GM23338 (cell line): Measurements from ENCODE around the gene GNB1. TPM values are rescaled to one million over a fixed set of nuclear protein-coding genes. Genes with fewer than 3 reads are reported as not detected.

ENCODE experiments used
- ATAC-seq: fragments of 200-7000 bp; cut with Tn5 transposase; 3 replicates; pipeline ENCODE4 v1.9.1; 2020
- DNase-seq: peaks from one replicate; pipeline ENCODE4 v3.0.0-alpha.2; 2015; ENCODE audit warnings: low spot score
- H2AFZ ChIP-seq: fragments of 200-600 bp; sonication (generic); 2 replicates; pipeline ENCODE4 v1.8.0; 2016; ENCODE audit warnings: antibody characterized with exemption, mild to moderate bottlenecking, moderate library complexity
- H3F3A ChIP-seq: fragments of 200-600 bp; sonication (generic); replicated peaks from 2 replicates; pipeline ENCODE4 v1.8.0; 2017; ENCODE audit warnings: antibody characterized with exemption, mixed run types, low read depth
- H3K27ac ChIP-seq: fragments of 200-600 bp; sonication (generic); 2 replicates; pipeline ENCODE4 v1.6.1; 2016; ENCODE audit warnings: low read depth
- H3K27me3 ChIP-seq: fragments of 200-600 bp; sonication (generic); 2 replicates; pipeline ENCODE4 v1.8.0; 2016; ENCODE audit warnings: mild to moderate bottlenecking, mixed run types, moderate library complexity; ENCODE audit not compliant: insufficient read depth
- H3K36me3 ChIP-seq: fragments of 200-600 bp; sonication (generic); 2 replicates; pipeline ENCODE4 v1.8.0; 2016; ENCODE audit warnings: mild to moderate bottlenecking; ENCODE audit not compliant: insufficient read depth
- H3K4me1 ChIP-seq: fragments of 200-600 bp; sonication (generic); 2 replicates; pipeline ENCODE4 v1.8.0; 2016; ENCODE audit warnings: mild to moderate bottlenecking, moderate library complexity; ENCODE audit not compliant: insufficient read depth
- H3K4me2 ChIP-seq: fragments of 200-600 bp; sonication (generic); 2 replicates; pipeline ENCODE4 v1.7.1; 2017; ENCODE audit warnings: mixed run types
- H3K4me3 ChIP-seq: fragments of 200-600 bp; sonication (generic); 2 replicates; pipeline ENCODE4 v1.6.1; 2016; ENCODE audit warnings: mixed run types
- H3K79me2 ChIP-seq: fragments of 200-600 bp; sonication (generic); replicated peaks from 2 replicates; pipeline ENCODE4 v1.8.0; 2017; ENCODE audit warnings: mild to moderate bottlenecking; ENCODE audit not compliant: insufficient read depth
- H3K9me2 ChIP-seq: fragments of 200-600 bp; sonication (generic); 2 replicates; pipeline ENCODE4 v1.8.0; 2017; ENCODE audit not compliant: insufficient read depth
- H4K20me1 ChIP-seq: fragments of 200-600 bp; sonication (generic); replicated peaks from 2 replicates; pipeline ENCODE4 v1.8.0; 2017; ENCODE audit warnings: mild to moderate bottlenecking; ENCODE audit not compliant: insufficient read depth
- H3K27ac Mint-ChIP-seq: 2 replicates; pipeline ENCODE4 v1.8.0; 2020; ENCODE audit warnings: inconsistent platforms, mild to moderate bottlenecking, moderate library complexity, mixed read lengths
- H3K27me3 Mint-ChIP-seq: 3 replicates; pipeline ENCODE4 v1.8.0; 2022; ENCODE audit warnings: low read depth, mild to moderate bottlenecking, moderate library complexity, mixed read lengths, inconsistent platforms; ENCODE audit not compliant: insufficient read depth, poor library complexity
- H3K36me3 Mint-ChIP-seq: 3 replicates; pipeline ENCODE4 v1.8.0; 2021; ENCODE audit warnings: low read depth, mild to moderate bottlenecking, inconsistent platforms, moderate library complexity, mixed read lengths
- H3K4me1 Mint-ChIP-seq: 3 replicates; pipeline ENCODE4 v1.8.0; 2020; ENCODE audit warnings: mild to moderate bottlenecking, inconsistent platforms, mixed read lengths
- H3K4me3 Mint-ChIP-seq: 3 replicates; pipeline ENCODE4 v1.8.0; 2021; ENCODE audit warnings: moderate library complexity, mild to moderate bottlenecking, inconsistent platforms, mixed read lengths
- H3K9me3 Mint-ChIP-seq: 3 replicates; pipeline ENCODE4 v1.8.0; 2020; ENCODE audit warnings: moderate library complexity, mild to moderate bottlenecking, inconsistent platforms, mixed read lengths
- CREB1 ChIP-seq: fragments of 250-450 bp; sonication (Bioruptor Pico); IDR thresholded peaks from 2 replicates; pipeline ENCODE4 v1.5.0; 2020; ENCODE audit warnings: low read depth, mild to moderate bottlenecking, moderate library complexity
- EZH2 ChIP-seq: fragments of 200-600 bp; sonication (generic); IDR thresholded peaks from one replicate; pipeline ENCODE4 v1.8.0; 2017; ENCODE audit warnings: antibody characterized with exemption, mild to moderate bottlenecking, low read depth; ENCODE audit not compliant: unreplicated experiment
- EZH2phosphoT487 ChIP-seq: fragments of 200-600 bp; sonication (generic); IDR thresholded peaks from one replicate; pipeline ENCODE4 v1.8.1; 2018; ENCODE audit warnings: antibody characterized with exemption; ENCODE audit not compliant: unreplicated experiment
- JUNB ChIP-seq: IDR thresholded peaks from one replicate; pipeline ENCODE4 v1.6.1; 2016; ENCODE audit warnings: antibody characterized with exemption; ENCODE audit not compliant: unreplicated experiment
- NANOG ChIP-seq: IDR thresholded peaks from 2 replicates; pipeline ENCODE4 v1.6.1; 2016; ENCODE audit warnings: antibody characterized with exemption, borderline replicate concordance
- POLR2AphosphoS5 ChIP-seq: IDR thresholded peaks from 2 replicates; pipeline ENCODE4 v1.6.1; 2016; ENCODE audit warnings: antibody characterized with exemption, low read depth
- ZNF331 ChIP-seq: fragments of 250-450 bp; sonication (Bioruptor Pico); IDR thresholded peaks from 2 replicates; pipeline ENCODE4 v1.5.0; 2020; ENCODE audit warnings: low read depth, mild to moderate bottlenecking, moderate library complexity
- polyA plus RNA-seq: library from polyadenylated mRNA; unstranded; fragments of >200 nt; fragmentation: Nextera tagmentation; extraction: Ambion mirVana; gene quantifications from 2 replicates; pipeline ENCODE4 v1.2.1, GENCODE V29; 2016
- total RNA-seq: library from RNA; depleted of rRNA; stranded (reverse); fragments of >200 nt; shearing (Covaris generic); gene quantifications from 2 replicates; pipeline ENCODE4 v1.2.3, GENCODE V29; 2014
- TF ChIP-seq, protein P1 (sequence below), 2 experiments: fragments of 200-600 bp in 1 of 2; sonication (generic) in 1 of 2; conservative IDR thresholded peaks; 2 replicates each; pipeline versions ENCODE4 v1.5.1 to v1.6.1; 2016 to 2017; ENCODE audit warnings: antibody characterized with exemption in 2 of 2, low read depth in 2 of 2, mild to moderate bottlenecking in 2 of 2, moderate library complexity in 1 of 2
- TF ChIP-seq, protein P2 (sequence below): IDR thresholded peaks from 2 replicates; pipeline ENCODE4 v1.6.1; 2016; ENCODE audit warnings: antibody characterized with exemption
- TF ChIP-seq, protein P3 (sequence below): IDR thresholded peaks from one replicate; pipeline ENCODE4 v1.6.1; 2018; ENCODE audit warnings: antibody characterized with exemption; ENCODE audit not compliant: unreplicated experiment

GNB1 gene
- total and polyA plus RNA-seq, 2 experiments from 2014 or later = 65.4 to 138 TPM

- no peaks in the 10 kb centered on the region for H3K79me2 ChIP-seq
- Mint-ChIP-seq H3K27me3 (peaks cover 7% of the 10 kb centered on the region), H3K9me3 (peaks cover 12% of the 10 kb centered on the region), H3K4me1 (no peaks in the 10 kb centered on the region; the same call in 2 of the 3 replicates), H3K36me3 (no peaks in the 10 kb centered on the region), H3K4me3 (no peak overlapping the region), H3K27ac (no peak overlapping the region)
- no peaks in the 10 kb centered on the region for H3K9me2 ChIP-seq
- no peaks in the 10 kb centered on the region for H3K27me3 ChIP-seq
- no peak for DNase-seq
- ATAC-seq = no peak
- H2AFZ ChIP-seq = no peak overlapping the region
- no peaks in the 10 kb centered on the region for H3K36me3 ChIP-seq
- H3K4me1 ChIP-seq = no peaks in the 10 kb centered on the region
- H3F3A ChIP-seq = 0 out of 2 replicates have a peak, but pooled peaks cover 5% of the 10 kb centered on the region
- no peak overlapping the region for H3K4me2 ChIP-seq
- H3K4me3 ChIP-seq = no peak overlapping the region
- no peaks in the 10 kb centered on the region for H4K20me1 ChIP-seq
- no peak overlapping the region for H3K27ac ChIP-seq
- no peak for TF ChIP-seq JUNB
- no peak for TF ChIP-seq POLR2AphosphoS5
- TF ChIP-seq EZH2phosphoT487 = no peak
- TF ChIP-seq, protein P1, sequence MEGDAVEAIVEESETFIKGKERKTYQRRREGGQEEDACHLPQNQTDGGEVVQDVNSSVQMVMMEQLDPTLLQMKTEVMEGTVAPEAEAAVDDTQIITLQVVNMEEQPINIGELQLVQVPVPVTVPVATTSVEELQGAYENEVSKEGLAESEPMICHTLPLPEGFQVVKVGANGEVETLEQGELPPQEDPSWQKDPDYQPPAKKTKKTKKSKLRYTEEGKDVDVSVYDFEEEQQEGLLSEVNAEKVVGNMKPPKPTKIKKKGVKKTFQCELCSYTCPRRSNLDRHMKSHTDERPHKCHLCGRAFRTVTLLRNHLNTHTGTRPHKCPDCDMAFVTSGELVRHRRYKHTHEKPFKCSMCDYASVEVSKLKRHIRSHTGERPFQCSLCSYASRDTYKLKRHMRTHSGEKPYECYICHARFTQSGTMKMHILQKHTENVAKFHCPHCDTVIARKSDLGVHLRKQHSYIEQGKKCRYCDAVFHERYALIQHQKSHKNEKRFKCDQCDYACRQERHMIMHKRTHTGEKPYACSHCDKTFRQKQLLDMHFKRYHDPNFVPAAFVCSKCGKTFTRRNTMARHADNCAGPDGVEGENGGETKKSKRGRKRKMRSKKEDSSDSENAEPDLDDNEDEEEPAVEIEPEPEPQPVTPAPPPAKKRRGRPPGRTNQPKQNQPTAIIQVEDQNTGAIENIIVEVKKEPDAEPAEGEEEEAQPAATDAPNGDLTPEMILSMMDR (conservative IDR thresholded peaks at IDR 0.05; ENCODE audit: low read depth in 2 of 2) = no peak
- no peak for TF ChIP-seq CREB1 (CRISPR knock-in tag)
- TF ChIP-seq EZH2 = no peak
- TF ChIP-seq, protein P2, sequence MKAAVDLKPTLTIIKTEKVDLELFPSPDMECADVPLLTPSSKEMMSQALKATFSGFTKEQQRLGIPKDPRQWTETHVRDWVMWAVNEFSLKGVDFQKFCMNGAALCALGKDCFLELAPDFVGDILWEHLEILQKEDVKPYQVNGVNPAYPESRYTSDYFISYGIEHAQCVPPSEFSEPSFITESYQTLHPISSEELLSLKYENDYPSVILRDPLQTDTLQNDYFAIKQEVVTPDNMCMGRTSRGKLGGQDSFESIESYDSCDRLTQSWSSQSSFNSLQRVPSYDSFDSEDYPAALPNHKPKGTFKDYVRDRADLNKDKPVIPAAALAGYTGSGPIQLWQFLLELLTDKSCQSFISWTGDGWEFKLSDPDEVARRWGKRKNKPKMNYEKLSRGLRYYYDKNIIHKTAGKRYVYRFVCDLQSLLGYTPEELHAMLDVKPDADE = no peak
- TF ChIP-seq NANOG = no peak
Observed at GRCh38 chr1:1924849-1925248, 34.0 kb upstream of the GNB1 start.

GRCh38 chr1:1924386-1924785 is 33.5 kb upstream of the GNB1 start:
- no peak overlapping the region for H3K4me2 ChIP-seq
- H3K36me3 ChIP-seq = no peaks in the 10 kb centered on the region
- no peaks in the 10 kb centered on the region for H3K27me3 ChIP-seq
- no peaks in the 10 kb centered on the region for H3K4me1 ChIP-seq
- TF ChIP-seq, protein P1 (conservative IDR thresholded peaks at IDR 0.05; ENCODE audit: low read depth in 2 of 2) = no peak
- TF ChIP-seq ZNF331 (no peak), CREB1 (CRISPR knock-in tag) (no peak)
- TF ChIP-seq, protein P3, sequence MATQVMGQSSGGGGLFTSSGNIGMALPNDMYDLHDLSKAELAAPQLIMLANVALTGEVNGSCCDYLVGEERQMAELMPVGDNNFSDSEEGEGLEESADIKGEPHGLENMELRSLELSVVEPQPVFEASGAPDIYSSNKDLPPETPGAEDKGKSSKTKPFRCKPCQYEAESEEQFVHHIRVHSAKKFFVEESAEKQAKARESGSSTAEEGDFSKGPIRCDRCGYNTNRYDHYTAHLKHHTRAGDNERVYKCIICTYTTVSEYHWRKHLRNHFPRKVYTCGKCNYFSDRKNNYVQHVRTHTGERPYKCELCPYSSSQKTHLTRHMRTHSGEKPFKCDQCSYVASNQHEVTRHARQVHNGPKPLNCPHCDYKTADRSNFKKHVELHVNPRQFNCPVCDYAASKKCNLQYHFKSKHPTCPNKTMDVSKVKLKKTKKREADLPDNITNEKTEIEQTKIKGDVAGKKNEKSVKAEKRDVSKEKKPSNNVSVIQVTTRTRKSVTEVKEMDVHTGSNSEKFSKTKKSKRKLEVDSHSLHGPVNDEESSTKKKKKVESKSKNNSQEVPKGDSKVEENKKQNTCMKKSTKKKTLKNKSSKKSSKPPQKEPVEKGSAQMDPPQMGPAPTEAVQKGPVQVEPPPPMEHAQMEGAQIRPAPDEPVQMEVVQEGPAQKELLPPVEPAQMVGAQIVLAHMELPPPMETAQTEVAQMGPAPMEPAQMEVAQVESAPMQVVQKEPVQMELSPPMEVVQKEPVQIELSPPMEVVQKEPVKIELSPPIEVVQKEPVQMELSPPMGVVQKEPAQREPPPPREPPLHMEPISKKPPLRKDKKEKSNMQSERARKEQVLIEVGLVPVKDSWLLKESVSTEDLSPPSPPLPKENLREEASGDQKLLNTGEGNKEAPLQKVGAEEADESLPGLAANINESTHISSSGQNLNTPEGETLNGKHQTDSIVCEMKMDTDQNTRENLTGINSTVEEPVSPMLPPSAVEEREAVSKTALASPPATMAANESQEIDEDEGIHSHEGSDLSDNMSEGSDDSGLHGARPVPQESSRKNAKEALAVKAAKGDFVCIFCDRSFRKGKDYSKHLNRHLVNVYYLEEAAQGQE = no peak
- Mint-ChIP-seq H3K36me3 (no peaks in the 10 kb centered on the region), H3K27me3 (peaks cover 9% of the 10 kb centered on the region), H3K9me3 (peaks cover 12% of the 10 kb centered on the region), H3K27ac (no peak overlapping the region), H3K4me1 (no peaks in the 10 kb centered on the region; the same call in 2 of the 3 replicates), H3K4me3 (no peak overlapping the region)
- H2AFZ ChIP-seq = no peak overlapping the region
- H3F3A ChIP-seq = 0 out of 2 replicates have a peak, but pooled peaks cover 8% of the 10 kb centered on the region
- no peaks in the 10 kb centered on the region for H3K79me2 ChIP-seq
- DNase-seq (no peak), ATAC-seq (no peak)
- no peak overlapping the region for H3K4me3 ChIP-seq
- H3K9me2 ChIP-seq = no peaks in the 10 kb centered on the region
- H4K20me1 ChIP-seq = no peaks in the 10 kb centered on the region
- H3K27ac ChIP-seq = no peak overlapping the region
